NCI-H82 treated with DMSO at 0.1 percent for 48 hours (cell line): ENCODE results near the gene NDFIP1.
"Not testable (repeated sequence)": the region's sequence is repeated elsewhere in the genome, so short reads cannot be mapped to it uniquely, and the experiment has no call there.

Experiments used
- DNase-seq: peaks from one replicate; lab custom pipeline; 2025; ENCODE audit not compliant: unreplicated experiment; lab: John Stamatoyannopoulos, UW

NDFIP1 gene

GRCh38 chr5:142183561-142183960 is 75.0 kb downstream of the NDFIP1 start:
- no peak for DNase-seq

DNA sequence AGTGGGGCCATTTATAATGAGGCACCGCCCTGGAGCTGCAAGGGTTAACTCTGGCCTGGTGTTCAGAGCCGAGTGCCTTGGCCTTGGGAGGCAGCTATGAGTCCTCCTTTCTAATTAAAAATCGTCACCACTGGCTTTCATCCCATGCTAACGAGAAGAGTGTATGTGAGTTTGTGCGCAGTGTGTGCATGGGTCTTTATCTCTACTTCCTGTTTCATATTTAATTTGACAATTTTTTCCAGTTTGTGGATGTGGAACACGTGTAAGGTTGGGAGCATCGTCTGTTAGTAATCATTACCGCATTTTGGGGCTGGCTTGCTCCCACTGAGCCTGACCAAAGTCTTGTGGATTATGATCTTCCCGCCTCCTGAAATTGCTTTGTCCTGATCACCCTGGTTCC is 76.4 kb downstream of the NDFIP1 start:
- no peak for DNase-seq

DNA sequence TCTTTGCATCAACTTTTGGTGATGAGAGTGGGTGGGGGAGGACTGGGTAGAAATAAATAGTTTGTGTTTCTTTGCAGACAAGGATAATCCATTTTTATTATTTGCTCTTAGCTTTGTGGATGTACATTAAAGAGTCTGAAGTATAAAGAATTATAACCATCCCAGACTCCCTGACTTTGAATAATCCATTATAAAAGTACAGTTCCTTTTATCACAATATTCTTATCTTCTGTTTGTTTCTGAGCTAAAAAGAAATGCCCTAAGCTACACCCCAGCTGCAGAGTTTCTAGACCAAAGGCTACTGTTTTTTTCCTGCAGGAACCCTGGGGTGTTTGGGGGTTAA is 77.9 kb downstream of the NDFIP1 start:
- no peak for DNase-seq

- DNase-seq, result no peak
Measured at GRCh38 chr5:142186857-142187594, 78.4 kb downstream of the NDFIP1 start.

DNA sequence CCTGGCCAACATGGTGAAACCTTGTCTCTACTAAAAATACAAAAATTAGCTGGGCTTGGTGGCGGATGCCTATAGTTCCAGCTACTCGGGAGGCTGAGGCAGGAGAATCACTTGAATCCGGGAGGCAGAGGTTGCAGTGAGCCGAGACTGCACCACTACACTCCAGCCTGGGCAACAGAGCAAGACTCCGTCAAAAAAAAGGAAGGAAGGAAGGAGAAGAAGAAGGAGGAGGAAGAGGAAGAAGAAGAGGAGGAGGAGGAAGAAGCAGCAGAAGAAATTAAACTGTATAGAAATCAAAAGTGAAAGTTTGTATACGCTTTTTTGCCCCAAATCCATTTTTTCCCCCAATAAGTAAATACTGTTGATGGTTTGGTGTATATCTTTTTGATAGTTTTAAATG is 80.1 kb downstream of the NDFIP1 start:
- DNase-seq, result not testable (repeated sequence)

DNA sequence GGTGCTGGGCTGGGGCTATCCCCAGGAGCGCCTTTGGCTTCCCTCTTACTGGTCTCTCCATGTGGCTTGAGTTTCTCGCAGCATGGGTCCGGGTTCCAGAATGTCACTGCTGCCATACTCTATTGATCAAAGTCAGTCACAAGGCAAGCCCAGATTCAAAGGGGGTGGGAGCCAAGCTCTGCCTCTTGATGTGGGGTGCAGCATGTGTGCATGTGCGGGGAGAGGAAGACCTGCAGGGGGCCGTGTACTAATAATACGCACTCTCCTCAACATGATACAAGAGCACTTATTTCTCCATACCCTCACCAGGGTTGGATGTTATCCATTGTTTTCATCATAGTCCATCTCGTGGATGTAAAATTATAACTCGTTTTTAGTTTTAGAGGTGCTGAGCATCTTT is 81.2 kb downstream of the NDFIP1 start:
- DNase-seq, result no peak

- no peak for DNase-seq
Measured at GRCh38 chr5:142191776-142192175, 83.2 kb downstream of the NDFIP1 start.

DNA sequence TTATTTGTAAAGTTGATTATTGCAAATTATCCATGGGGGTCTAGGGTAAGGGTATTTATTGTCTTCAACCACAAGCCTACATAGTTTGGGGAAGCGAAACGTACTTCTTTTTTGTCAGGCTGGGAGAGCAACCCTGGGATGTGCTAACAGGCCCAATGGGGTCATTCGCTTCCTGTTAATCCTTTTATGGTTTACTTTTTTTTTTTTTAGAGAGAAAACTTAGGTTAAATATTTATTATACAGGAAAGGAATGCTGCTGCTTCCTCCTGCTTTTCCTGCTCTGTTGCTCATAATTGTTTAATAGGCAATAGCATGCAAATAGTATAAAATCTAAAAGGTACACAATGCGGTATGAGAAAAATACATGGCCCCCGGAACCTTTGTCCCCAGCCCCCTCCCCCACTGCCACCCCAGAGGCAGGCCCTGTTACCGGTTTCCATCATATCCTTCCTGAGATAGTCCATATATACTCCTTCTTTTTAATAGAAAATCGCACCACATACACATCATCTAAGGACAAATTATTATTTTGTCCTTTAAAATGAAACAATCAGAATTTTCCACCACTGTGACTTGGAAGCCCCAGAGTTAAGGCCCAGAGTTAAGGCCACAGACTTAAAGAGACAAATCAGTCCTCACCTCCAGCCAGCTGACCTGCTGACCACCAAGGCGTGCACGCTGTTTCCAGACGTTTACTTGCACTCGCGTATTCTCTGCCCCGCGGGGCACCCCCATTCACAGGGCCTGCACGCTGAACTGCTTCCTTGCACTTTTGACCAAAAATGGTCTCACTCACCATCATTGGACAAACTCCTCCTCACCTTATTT is 83.9 kb downstream of the NDFIP1 start:
- no peak for DNase-seq

GRCh38 chr5:142193114-142193428 is 84.5 kb downstream of the NDFIP1 start:
- DNase-seq, result no peak

- no peak for DNase-seq
Measured at GRCh38 chr5:142197098-142197497, 88.5 kb downstream of the NDFIP1 start.

DNA sequence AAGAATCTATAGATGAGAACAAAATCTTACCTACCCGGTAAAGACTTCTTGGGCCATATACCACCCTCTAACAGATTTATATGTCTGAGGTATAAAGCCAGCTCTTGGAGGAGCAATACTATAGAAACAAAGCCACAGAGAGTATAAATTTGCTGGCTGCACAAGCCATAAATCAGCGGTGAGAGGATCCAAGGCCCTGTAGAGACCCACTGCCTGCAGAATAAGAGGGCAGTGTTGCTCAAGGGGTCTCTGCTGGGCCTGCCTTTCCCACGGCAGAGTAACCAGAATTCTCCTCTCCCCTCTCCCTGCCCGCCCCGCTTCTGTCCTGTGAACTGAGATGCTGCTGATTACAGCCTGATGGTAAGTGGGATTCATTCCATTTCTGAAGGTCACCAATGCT is 89.2 kb downstream of the NDFIP1 start:
- no peak for DNase-seq

- no peak for DNase-seq
Measured at GRCh38 chr5:142199388-142199787, 90.8 kb downstream of the NDFIP1 start.

DNA sequence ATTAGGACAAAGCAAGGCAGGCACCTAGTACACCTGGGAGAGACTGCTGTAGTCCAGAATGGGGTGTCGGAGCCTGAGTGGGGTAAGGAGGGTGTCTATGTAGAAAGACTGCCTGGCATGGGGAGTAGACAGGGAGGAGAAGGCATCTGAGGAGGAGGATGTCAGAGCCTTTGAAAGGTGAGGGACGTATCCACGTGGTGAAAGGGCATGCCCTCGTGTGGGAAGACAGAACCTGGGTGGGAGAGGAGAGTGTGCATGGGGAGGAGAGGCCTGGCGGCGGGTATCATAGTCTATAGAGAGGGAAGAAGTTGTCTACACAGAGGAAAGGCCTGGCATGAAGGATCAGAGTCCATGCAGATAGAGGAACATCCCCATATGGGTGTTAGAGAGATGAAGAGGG is 91.8 kb downstream of the NDFIP1 start:
- no peak for DNase-seq

DNA sequence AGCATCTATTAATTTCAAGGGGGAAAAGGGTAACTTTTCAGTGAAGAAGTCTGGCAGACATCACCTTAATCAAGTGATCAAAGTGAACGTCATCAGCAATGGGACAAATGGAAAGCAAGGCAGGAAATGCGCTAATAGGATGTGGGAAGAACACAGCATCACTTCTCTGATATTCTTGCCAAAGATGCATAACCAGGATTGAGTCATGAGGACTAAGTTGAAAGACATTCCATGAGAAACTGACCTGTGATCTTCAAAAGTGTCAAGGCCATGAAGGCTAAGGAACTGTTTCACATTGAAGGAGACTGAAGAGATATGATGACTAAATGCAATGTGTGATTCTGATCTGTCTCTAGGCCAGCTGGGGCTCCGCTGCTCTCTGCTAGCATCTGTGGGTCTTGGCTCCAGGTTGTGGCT is 92.9 kb downstream of the NDFIP1 start:
- DNase-seq, result no peak

DNA sequence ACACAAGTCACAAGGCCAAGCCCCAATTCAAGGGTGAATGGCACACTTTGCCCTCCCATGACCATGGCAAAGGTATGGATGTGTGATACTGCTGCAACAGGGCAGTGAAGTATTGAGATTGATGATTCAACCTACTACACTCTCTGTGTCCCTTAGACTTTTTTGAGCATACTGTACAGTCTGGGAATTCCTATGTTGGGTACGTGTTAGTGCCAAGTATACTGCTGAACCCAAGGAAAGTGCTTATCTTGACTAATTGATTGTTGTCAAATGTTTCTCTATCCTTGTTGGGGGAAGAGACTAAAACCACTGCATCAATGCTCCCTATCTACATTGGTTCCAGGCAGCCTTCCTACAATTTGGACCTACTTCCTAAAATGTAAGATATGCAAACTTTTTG is 93.7 kb downstream of the NDFIP1 start:
- DNase-seq, result no peak
